22Rv1 (cell line): ENCODE data around the gene PRAMEF12.
"Not testable (repeated sequence)": the region's sequence is repeated elsewhere in the genome, so short reads cannot be mapped to it uniquely, and the experiment has no call there.

Experiments
- H3K27ac ChIP-seq: fragments of 450-650 bp; 2 replicates; pipeline ENCODE4 v1.5.1; 2017
- CTCF ChIP-seq: fragments of 450-650 bp; IDR thresholded peaks from 2 replicates; pipeline ENCODE4 v1.5.1; 2017; ENCODE audit warnings: mild to moderate bottlenecking
- ZFX ChIP-seq: fragments of 450-650 bp; IDR thresholded peaks from 2 replicates; pipeline ENCODE4 v1.6.1; 2017; ENCODE audit warnings: antibody characterized with exemption, borderline replicate concordance

PRAMEF12 gene

GRCh38 chr1:12778907-12779306 lies 5.4 kb downstream of the PRAMEF12 start:
- no peak overlapping the region for H3K27ac ChIP-seq
- TF ChIP-seq ZFX: no peak
- TF ChIP-seq CTCF: no peak

GRCh38 chr1:12781488-12781887 lies 8.0 kb downstream of the PRAMEF12 start:
- H3K27ac ChIP-seq: not testable (repeated sequence)

- TF ChIP-seq CTCF: peak; percentile 49
- not testable (repeated sequence) for H3K27ac ChIP-seq
Measured at GRCh38 chr1:12783783-12784182, 10.2 kb downstream of the PRAMEF12 start.

GRCh38 chr1:12784729-12785128 lies 11.2 kb downstream of the PRAMEF12 start:
- H3K27ac ChIP-seq: not testable (repeated sequence)

GRCh38 chr1:12791097-12791496 lies 17.6 kb downstream of the PRAMEF12 start, which contains the start of gene PRAMEF1:
PRAMEF1 (plus strand) TSS chr1:12791397; CDS start chr1:12793228, 1,831 bp downstream.
- not testable (repeated sequence) for H3K27ac ChIP-seq

DNA sequence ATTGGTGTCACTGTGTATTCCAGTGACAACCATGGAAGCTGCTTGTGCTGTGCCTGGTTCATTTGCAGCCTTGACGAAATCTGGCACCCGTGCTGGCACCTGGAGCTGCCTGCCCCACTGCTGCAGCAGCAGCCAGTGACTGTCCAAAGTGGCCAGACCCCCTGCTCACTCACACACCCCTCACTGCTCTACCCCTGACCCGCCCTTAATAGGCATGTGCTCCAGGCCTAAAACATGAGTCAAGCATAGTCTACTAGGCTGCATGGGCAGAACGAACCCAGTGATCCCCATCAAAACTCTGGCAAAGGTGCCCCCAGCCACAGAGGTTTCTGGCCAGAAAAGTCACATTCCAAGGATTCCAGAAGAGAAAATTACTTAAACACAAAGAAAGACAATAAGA lies 25.4 kb downstream of the PRAMEF12 start:
- H3K27ac ChIP-seq: no peak overlapping the region
- TF ChIP-seq CTCF (no peak), ZFX (no peak)

DNA sequence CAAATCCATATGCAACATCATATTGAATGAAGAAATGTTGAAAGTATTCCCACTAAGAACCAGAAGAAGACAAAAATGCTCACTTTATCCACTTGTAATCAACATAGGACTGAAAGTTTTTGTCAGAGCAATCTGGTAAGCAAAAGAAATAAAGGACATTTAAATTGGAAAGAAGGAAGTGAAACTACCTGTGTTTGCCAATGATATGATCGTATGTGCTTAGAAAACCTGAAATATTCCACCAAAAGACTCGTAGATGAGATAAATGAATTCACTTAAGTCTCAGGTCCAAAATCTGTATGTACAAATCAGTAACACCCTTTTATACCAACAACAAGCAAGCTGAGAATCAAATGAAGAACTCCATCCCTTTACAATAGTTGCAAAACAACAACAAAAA lies 26.2 kb downstream of the PRAMEF12 start:
- no peak overlapping the region for H3K27ac ChIP-seq
- no peak for TF ChIP-seq ZFX
- no peak for TF ChIP-seq CTCF

- TF ChIP-seq CTCF (no peak), ZFX (no peak)
- H3K27ac ChIP-seq: no peak overlapping the region
Measured at GRCh38 chr1:12809933-12810332, 36.4 kb downstream of the PRAMEF12 start.

DNA sequence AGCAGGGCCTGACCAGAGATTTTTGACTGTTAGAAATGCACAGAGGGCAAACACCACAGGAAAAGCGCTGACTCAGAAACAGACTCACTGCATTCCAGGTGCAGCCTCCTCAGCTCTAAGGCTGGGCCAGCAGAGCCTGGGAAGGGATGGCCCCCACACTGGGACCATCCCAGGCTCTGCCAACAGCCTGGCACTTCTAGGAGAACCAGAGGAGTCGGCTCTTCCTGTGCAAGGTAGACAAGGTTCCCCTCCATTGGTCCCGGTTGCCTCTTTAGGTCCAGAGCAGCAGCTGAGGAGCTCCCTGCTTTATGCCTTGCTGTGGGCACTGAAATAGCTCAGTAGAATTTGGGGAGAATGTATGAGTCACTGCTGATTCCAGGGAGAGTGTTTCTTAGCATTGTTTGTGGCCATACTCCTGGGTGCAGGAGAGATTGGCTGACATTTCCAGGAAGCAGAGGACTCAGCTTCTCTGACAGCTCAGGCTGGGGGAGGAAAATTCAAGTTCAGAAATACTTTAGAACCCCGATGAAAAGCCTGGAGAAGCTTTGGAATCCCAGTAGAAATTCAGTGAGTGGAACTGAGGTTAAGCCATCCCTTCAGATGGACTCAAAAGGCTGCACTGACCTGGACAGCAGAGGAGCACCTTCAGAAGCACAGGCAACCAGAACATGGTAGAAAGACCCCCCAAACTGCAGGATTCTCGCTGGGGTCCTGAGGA lies 37.3 kb downstream of the PRAMEF12 start:
- TF ChIP-seq ZFX (no peak), CTCF (no peak)
- H3K27ac ChIP-seq: no peak overlapping the region
